GM18520 (cell line): ENCODE results near the gene C22orf39.

Experiments used
- ATAC-seq: cut with Tn5 transposase; IDR thresholded peaks from one replicate; pipeline ENCODE4 v1.9.1; 2021; ENCODE audit not compliant: unreplicated experiment

The C22orf39 gene

DNA sequence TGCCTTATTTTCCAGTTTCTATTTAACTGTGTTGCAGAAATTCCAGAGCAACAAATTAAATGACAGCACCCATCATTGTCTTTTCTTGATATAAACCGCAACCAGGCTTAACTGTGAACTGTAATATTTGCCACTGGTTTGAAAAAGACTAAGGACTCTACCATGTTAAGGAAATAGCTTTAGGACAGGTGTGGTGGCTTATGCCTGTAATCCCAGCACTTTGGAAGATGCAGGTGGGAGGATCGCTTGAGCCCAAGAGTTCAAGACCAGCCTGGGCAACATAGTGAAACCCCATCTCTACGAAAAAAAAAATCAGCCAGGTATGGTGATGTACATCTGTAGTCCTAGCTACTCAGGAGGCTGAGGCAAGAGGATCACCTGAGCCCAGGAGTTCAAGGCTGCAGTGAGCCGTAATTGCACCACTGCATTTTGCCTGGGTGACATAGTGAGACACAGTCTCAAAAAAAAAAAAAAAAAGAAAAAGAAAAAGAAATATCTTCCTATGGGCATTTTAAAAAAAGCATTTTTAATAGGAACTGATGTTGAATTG, 44.8 kb downstream of the C22orf39 start:
- ATAC-seq, result no peak

DNA sequence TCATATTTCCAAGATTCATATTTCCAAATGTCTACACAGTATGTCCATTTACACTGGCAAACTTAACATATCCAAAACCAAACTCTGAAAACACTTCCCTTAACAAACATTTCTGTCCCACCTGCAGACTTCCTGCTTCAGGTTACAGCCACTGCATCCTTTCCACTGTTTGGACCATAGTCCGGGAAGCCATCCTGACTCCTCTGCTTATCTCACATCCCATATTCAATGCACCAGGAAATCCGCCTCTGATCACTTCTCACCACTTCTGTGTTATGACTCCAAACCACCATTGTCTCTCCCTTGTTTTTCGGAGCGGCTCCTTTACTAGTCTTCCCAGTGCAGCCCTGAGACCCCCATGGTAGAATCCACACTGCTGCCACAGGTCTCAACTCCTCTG, 46.0 kb downstream of the C22orf39 start:
- no peak for ATAC-seq

GRCh38 chr22:19400881-19401280, 46.6 kb downstream of the C22orf39 start:
- ATAC-seq, result no peak

GRCh38 chr22:19398652-19399051, 48.9 kb downstream of the C22orf39 start:
- ATAC-seq, result no peak

DNA sequence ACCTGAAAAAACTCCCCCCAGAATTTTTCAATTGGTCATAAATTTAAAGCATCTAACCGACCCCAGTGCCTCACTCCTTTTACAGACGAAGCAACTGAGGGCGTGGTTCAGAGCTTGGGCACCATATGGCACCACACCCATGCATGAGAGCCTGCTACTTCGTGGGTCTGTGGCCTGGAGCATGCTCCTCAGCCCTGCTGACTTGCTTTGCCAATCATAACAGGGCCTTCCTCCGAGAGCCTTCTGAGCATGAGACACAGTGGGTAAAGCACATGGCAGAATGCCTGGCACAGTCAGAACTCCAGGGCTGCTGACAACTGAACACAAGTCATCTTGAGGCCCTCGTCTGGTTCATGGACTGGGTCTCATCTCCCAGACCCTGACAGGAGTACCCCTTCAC, 49.3 kb downstream of the C22orf39 start:
- no peak for ATAC-seq

- no peak for ATAC-seq
These were observed 49.8 kb downstream of the C22orf39 start for GRCh38 chr22:19397734-19398104.

- ATAC-seq, result no peak
These were observed 50.4 kb downstream of the C22orf39 start for GRCh38 chr22:19396934-19397733.

GRCh38 chr22:19396561-19396933, 51.0 kb downstream of the C22orf39 start:
- no peak for ATAC-seq

DNA sequence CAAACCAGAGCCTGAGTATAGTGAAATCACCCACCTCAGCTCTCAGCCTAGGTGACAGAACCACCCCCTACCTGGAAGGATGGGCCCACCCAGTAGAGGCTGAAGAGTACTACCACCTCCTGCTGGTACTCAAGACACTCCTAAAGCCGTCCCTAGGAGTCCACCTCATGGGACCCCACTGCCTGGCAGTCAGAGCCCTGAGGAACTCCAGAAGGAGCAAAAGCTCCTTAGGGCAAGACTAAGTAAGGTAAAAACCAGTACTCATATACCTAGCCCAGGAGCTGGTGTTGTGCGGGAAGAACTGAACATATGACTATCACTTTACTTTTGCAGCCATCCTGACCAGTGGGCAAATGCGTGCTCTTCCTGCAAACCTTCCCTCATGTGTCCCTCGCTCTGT, 52.2 kb downstream of the C22orf39 start:
- ATAC-seq, result no peak

- ATAC-seq, result no peak
These were observed 53.0 kb downstream of the C22orf39 start for GRCh38 chr22:19394274-19395050.

DNA sequence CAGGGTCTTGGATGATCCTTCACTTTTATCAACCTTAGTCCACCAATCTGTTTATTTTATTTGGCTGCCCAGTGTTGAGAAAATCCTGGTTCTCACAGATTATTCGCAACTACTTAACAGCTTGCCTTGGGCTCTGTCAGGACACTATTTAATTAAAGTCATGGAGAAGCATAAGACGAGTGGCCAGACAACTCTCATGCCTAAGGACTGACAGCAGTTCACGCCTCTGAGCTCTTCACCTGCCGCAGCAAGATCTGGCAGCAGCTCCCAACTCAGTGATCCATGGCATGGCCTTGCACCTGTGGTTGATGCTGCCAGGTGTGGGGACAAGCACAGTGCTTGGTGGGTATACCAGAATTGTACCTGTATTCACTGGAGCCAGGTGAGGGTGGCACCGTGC, 53.8 kb downstream of the C22orf39 start:
- no peak for ATAC-seq
